Measurements from ENCODE around the gene UNC5B.

DNA sequence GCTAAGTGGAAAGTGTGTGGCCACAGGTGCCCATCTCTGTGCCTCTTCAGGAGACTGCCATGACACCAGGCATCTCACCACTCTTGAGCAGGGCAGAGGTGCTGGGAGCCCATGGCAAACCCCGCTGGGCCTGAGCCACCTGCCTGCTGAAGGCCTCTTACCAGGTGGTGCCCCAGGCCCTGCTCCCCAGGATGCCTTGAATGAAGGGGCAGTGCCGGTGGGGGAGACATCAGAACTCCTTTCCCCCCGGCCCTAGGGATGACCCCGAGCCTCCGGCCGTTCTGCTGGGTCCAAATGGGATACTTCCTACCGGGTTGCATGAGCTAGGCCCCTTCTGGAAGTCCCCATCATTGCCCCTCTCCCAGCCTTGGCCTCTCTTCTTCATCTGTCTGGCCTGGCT lies 37.6 kb downstream of the UNC5B start:
- TF ChIP-seq, protein P1, sequence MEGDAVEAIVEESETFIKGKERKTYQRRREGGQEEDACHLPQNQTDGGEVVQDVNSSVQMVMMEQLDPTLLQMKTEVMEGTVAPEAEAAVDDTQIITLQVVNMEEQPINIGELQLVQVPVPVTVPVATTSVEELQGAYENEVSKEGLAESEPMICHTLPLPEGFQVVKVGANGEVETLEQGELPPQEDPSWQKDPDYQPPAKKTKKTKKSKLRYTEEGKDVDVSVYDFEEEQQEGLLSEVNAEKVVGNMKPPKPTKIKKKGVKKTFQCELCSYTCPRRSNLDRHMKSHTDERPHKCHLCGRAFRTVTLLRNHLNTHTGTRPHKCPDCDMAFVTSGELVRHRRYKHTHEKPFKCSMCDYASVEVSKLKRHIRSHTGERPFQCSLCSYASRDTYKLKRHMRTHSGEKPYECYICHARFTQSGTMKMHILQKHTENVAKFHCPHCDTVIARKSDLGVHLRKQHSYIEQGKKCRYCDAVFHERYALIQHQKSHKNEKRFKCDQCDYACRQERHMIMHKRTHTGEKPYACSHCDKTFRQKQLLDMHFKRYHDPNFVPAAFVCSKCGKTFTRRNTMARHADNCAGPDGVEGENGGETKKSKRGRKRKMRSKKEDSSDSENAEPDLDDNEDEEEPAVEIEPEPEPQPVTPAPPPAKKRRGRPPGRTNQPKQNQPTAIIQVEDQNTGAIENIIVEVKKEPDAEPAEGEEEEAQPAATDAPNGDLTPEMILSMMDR (IDR thresholded peaks at IDR 0.05): no peak
- TF ChIP-seq POLR2A (IDR thresholded peaks at IDR 0.05): no peak
